ENCODE measurements around the gene ACOT7. TPM values are rescaled to one million over a fixed set of nuclear protein-coding genes. Genes with fewer than 3 reads are reported as not detected.

ACOT7 gene
- total RNA-seq, 1 donor from 2014 or later, result 35.1 TPM

GRCh38 chr1:6239213-6239752 is 154.3 kb downstream of the ACOT7 start:
- Mint-ChIP-seq H3K27ac (ENCODE audit: unreplicated experiment) (no peak overlapping the region), H3K27me3 (ENCODE audit: unreplicated experiment) (peaks cover 16% of the 10 kb centered on the region), H3K4me3 (ENCODE audit: unreplicated experiment) (no peak overlapping the region), H3K9me3 (ENCODE audit: unreplicated experiment) (no peaks in the 10 kb centered on the region), H3K36me3 (ENCODE audit: low read depth, unreplicated experiment) (no peaks in the 10 kb centered on the region), H3K4me1 (ENCODE audit: unreplicated experiment) (peaks cover 17% of the 10 kb centered on the region)
- no peak for DNase-seq (ENCODE audit: low spot score)
- TF ChIP-seq, protein P1, sequence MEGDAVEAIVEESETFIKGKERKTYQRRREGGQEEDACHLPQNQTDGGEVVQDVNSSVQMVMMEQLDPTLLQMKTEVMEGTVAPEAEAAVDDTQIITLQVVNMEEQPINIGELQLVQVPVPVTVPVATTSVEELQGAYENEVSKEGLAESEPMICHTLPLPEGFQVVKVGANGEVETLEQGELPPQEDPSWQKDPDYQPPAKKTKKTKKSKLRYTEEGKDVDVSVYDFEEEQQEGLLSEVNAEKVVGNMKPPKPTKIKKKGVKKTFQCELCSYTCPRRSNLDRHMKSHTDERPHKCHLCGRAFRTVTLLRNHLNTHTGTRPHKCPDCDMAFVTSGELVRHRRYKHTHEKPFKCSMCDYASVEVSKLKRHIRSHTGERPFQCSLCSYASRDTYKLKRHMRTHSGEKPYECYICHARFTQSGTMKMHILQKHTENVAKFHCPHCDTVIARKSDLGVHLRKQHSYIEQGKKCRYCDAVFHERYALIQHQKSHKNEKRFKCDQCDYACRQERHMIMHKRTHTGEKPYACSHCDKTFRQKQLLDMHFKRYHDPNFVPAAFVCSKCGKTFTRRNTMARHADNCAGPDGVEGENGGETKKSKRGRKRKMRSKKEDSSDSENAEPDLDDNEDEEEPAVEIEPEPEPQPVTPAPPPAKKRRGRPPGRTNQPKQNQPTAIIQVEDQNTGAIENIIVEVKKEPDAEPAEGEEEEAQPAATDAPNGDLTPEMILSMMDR (IDR thresholded peaks at IDR 0.05; ENCODE audit: unreplicated experiment), result no peak

DNA sequence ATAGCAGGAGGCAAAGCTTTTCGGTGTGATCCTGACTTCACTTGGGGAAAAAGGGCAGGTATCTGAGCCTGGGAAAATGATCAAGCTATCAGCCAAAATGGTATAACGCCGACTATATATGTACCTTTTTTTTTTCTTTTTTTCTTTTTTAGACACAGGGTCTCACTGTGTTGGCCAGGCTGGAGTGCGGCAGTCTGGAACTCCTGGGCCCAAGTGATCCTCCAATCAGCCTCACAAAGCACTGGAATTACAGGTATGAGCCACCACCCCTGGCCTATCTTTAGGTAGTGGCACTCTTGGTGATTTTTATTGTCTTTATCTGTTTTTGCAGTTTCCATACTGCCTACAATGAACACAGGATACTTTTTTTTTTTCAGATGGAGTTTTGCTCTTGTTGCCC is 156.5 kb downstream of the ACOT7 start:
- Mint-ChIP-seq H3K27me3 (ENCODE audit: unreplicated experiment) (peaks cover 11% of the 10 kb centered on the region), H3K4me1 (ENCODE audit: unreplicated experiment) (peaks cover 17% of the 10 kb centered on the region), H3K4me3 (ENCODE audit: unreplicated experiment) (no peak overlapping the region), H3K36me3 (ENCODE audit: low read depth, unreplicated experiment) (peaks cover 7% of the 10 kb centered on the region), H3K27ac (ENCODE audit: unreplicated experiment) (no peak overlapping the region), H3K9me3 (ENCODE audit: unreplicated experiment) (no peaks in the 10 kb centered on the region)
- TF ChIP-seq, protein P1 (IDR thresholded peaks at IDR 0.05; ENCODE audit: unreplicated experiment), result no peak
- no peak for DNase-seq (ENCODE audit: low spot score)

DNA sequence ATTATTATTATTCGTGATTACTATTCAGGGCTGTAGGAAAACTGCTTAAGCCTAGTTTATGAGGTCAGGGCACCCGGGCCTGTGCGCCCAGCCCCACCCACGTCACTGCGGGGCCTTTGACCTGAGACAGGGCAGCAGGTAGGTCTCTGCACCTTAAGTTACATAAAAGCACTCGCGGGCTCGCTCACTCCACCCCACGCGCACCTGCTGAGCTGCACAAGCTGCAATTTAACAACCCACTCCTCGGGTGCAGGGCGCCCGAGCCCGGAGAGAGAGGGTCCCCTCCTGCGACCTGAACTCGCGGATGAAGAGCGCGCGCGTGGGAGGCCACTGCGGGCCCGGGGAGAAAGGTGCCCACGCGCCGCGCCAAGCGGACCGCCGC is 158.3 kb downstream of the ACOT7 start:
- Mint-ChIP-seq H3K27me3 (ENCODE audit: unreplicated experiment) (peaks cover 6% of the 10 kb centered on the region), H3K4me1 (ENCODE audit: unreplicated experiment) (peaks cover 11% of the 10 kb centered on the region), H3K9me3 (ENCODE audit: unreplicated experiment) (no peaks in the 10 kb centered on the region), H3K27ac (ENCODE audit: unreplicated experiment) (no peak overlapping the region), H3K4me3 (ENCODE audit: unreplicated experiment) (peak overlapping the region; percentile 88), H3K36me3 (ENCODE audit: low read depth, unreplicated experiment) (peaks cover 10% of the 10 kb centered on the region)
- TF ChIP-seq, protein P1 (IDR thresholded peaks at IDR 0.05; ENCODE audit: unreplicated experiment), result no peak
- no peak for DNase-seq (ENCODE audit: low spot score)

DNA sequence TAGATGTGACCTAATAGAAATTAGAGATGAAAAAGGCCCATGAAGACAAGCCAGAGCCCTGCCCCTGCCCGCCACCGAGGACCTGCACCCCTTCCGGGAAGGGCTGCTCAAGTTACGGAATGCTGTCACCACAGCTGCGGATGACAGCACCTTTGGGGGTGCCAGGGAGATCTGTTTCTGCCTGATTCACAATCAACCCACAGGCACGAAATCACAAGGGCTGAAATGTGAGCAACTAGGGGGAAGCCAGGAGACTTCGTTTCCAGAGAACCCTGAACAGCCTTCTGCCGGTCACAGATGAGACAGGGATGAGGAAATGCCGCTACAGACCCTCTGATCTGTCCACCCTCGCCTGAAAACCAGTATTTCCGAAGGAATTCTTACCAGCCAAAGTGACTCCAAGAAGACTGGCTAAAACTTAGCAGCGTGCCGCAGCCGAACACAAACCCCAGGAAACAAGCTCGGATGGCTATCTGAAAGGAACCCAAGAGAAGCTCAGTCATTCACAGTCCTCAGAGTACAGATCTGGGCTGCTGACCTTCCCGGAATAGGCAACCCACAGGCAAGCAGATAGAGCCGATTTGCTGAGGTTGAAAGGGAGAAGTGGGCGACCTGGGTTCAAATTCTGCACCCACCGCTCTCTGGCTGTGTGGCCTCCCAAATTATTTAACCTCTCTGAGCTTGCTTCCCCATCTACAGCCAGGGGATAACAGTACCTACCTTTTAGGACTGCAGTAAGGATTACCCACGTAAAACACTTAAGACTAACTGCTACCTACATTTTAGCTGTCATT is 158.9 kb downstream of the ACOT7 start:
- Mint-ChIP-seq H3K36me3 (ENCODE audit: low read depth, unreplicated experiment) (peaks cover 10% of the 10 kb centered on the region), H3K4me3 (ENCODE audit: unreplicated experiment) (peak overlapping the region; percentile 88), H3K27ac (ENCODE audit: unreplicated experiment) (no peak overlapping the region), H3K4me1 (ENCODE audit: unreplicated experiment) (peaks cover 11% of the 10 kb centered on the region), H3K27me3 (ENCODE audit: unreplicated experiment) (peaks cover 6% of the 10 kb centered on the region), H3K9me3 (ENCODE audit: unreplicated experiment) (no peaks in the 10 kb centered on the region)
- DNase-seq (ENCODE audit: low spot score), result no peak
- TF ChIP-seq, protein P1 (IDR thresholded peaks at IDR 0.05; ENCODE audit: unreplicated experiment), result no peak

- H3K27me3 Mint-ChIP-seq (ENCODE audit: unreplicated experiment), result peaks cover 3% of the 10 kb centered on the region
- H3K27ac Mint-ChIP-seq (ENCODE audit: unreplicated experiment), result no peak overlapping the region
- no peak for DNase-seq (ENCODE audit: low spot score)
- TF ChIP-seq, protein P1 (IDR thresholded peaks at IDR 0.05; ENCODE audit: unreplicated experiment), result no peak
- peaks cover 10% of the 10 kb centered on the region for H3K36me3 Mint-ChIP-seq (ENCODE audit: low read depth, unreplicated experiment)
- H3K4me1 Mint-ChIP-seq (ENCODE audit: unreplicated experiment), result peaks cover 4% of the 10 kb centered on the region
- H3K4me3 Mint-ChIP-seq (ENCODE audit: unreplicated experiment), result peak overlapping the region; percentile 60
- H3K9me3 Mint-ChIP-seq (ENCODE audit: unreplicated experiment), result no peaks in the 10 kb centered on the region
Measured at GRCh38 chr1:6233376-6233775, 160.2 kb downstream of the ACOT7 start.

Data from endothelial cell (in vitro differentiated cells).